Dermis microvascular lymphatic vessel endothelial cell (primary cell): ENCODE data around the gene COMMD1. TPM values are rescaled to one million over a fixed set of nuclear protein-coding genes. Genes with fewer than 3 reads are reported as not detected.

Source experiments
- DNase-seq, 2 donors: peaks; one replicate each; pipeline versions ENCODE4 v3.0.0 to v3.0.0-alpha.2; 2010; ENCODE audit warnings: low read depth in 2 of 2
- total RNA-seq: library from RNA; depleted of rRNA; stranded (reverse); fragments of >200 nt; gene quantifications from 2 replicates; pipeline ENCODE4 v1.2.1, GENCODE V29; 2014

COMMD1 gene
- total RNA-seq, 1 donor from 2014 or later, result 31.8 TPM

DNA sequence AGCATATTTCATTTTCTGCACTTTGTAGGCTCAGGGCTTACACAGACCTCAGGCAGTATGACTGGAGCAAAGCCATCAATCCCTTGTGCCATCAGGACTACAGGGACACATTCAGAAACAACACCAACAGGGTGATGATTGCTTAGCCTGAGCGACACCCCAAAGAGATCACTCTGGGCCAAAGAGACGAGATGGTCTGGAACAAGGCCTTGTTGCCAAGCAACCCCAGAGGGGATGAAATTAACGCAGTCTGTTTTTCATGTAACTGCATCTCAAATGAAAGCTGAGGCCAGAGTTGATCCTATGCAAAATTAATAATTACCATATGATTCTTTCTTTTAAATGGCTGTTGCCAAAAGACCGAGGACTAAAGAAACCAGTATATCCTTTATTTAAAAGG, 270.3 kb downstream of the COMMD1 start:
- no peak for DNase-seq

DNA sequence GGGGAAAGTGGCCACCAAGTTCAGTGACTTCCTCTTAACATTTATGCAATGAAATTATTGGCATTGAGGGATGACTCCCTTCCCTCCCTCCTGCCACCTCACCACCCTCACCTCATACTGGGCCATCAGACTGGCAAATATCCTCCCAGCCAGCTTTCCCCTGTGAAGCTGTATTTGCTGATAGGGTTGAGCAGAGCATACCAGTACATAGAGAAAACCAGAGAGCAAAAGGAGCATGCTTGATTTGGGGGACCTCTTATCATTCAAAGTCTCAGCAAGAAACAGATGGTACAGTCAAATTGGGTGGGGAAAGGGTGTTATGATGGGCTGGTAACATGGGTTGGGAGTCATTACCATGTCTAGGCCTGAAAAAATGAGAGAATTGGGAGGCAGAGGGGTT, 271.3 kb downstream of the COMMD1 start:
- no peak for DNase-seq

DNA sequence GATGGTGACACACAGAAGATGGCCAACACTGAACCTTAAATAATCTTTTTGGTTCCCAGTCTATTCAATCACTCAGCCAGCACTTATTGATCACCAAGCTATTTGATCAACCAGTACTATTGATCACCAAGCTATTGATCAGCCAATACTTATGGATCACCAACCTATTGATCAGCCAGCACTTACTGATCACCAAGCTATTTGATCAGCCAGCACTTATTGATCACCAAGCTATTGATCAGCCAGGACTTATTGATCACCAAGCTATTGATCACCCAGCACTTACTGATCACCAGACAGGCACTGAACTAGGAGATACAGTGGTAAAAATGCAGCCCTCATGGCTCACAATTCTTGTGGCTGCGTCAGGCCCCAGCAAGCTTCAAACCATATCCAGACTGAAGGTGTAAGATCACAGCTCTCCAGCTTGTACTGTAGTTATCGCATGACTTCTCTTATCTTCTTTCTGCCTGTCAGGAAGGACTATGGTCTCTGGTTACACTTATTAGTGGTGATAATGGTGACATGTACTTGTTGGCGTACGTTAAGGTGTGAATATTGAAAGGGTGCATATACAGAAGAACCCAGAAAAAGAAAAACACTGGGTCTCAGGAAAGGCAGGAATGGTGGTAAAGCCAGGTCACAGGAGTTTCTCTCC, 272.0 kb downstream of the COMMD1 start:
- no peak for DNase-seq

DNA sequence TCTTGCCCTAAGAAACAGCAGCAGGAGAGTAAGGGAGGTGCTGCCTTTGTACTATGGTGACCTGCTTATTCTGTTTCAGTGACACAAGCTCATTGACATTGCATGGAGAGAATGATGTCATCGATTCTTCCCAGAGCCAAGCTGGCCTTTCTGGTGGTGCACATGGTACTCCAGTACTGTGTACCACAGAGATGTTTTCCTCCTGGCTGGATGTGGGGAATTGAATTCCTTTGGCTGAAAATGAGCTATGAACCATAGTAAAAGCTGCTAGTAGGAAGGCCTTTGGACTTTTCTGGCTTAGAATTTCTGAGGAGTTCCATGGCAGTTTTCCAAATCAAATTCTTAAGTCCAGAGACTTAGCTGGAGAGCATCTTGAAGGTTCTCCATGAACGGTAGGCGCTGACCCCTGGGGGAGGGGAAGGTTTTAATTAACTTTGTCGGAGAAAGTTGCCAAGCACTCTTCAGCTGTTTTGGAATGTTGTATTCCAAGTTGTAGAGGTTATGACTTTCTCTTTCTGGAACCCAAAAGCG, 273.3 kb downstream of the COMMD1 start:
- no peak for DNase-seq

DNA sequence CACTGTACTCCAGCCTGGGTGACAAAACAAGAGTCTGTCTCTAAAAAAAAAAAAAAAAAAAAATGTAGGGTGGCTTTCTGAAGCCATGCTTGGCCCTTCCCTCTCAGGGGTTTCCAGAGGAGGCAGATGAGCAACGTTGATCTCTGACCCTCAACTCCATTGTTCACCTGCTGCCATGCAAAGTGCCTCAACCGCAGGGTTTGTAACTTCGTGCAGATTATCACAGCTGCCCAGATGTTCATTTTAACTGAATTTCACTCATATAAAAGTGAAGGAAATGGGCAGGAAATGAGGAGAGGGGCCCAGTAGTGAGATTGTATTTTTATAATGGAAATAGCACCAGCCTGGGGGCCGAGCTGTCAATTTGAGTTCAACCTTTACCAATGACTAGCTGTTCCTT, 275.5 kb downstream of the COMMD1 start:
- no peak for DNase-seq

DNA sequence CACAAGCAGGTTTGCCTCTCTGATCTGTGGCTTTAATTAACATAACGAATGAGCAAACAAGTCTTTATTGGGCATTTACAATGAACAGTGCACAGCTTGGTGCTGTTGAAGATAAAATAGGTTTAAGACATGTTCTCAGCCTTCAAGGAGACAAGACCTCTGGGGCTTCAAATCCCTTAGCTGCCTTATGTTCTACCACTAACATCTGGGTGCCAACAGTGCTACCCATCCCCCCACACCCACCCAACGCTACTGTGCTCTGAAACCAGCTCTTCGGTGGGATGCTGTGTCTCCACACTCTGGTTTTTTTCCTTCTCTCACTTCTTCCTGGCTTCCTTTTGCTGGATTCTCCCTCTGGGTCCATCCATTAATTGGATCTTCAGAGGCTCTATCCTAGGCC, 276.4 kb downstream of the COMMD1 start:
- no peak for DNase-seq

DNA sequence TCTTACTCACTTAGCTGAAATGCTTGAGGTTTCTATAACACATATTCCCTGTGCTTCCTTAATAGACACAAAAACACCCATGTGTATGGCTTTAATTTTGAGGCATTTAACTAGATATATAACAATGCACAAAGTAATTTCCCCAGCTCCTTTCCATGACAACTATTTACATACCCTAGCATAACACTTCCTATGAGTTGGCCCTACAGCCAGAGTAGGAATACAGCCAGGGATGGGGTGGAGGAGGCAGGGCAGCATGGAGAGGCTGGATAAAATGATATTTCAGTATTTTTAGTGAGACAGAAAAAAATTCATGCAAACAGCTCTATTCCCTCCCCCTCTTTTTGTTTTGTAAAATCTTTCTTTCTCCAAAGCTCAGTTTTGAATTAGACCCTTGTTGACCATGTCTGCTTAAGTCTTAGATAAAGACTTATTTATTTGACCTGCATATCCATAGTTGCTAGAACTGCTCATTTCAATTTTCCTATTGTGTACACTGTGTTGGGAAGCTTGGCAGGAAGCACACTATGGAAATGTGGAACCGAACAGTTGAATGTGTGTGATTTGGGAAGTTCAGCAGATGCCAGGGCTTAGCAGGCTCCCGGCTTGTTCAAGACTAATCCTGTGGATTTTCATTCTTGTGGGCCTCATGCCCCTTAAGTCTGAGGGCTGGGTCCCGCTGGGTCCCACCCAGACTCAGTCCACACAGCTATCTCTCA, 279.2 kb downstream of the COMMD1 start:
- DNase-seq, result peak; percentile 20 to 29

Other genes starting within 250 kb of the COMMD1 start
- gene FAM161A, start 51.6 kb upstream of the COMMD1 start, total RNA-seq, result 0.76 and 0.90 TPM in 2 replicates
- 139 and 173 TPM in 2 replicates for gene CCT4, start 17.0 kb upstream of the COMMD1 start, total RNA-seq